HG03520 (cell line): ENCODE results near the gene BRINP2.

ENCODE experiments used
- ATAC-seq: cut with Tn5 transposase; IDR thresholded peaks from one replicate; pipeline ENCODE4 v1.9.1; 2021; ENCODE audit warnings: mild to moderate bottlenecking, moderate library complexity; ENCODE audit not compliant: unreplicated experiment

The BRINP2 gene

GRCh38 chr1:177164380-177165068 is 6.2 kb upstream of the BRINP2 start, which contains the start of gene ASTN1:
Gene ASTN1, minus strand, starts transcription at chr1:177164712. Its CDS starts 36 bp downstream, at chr1:177164676.
- no peak for ATAC-seq

DNA sequence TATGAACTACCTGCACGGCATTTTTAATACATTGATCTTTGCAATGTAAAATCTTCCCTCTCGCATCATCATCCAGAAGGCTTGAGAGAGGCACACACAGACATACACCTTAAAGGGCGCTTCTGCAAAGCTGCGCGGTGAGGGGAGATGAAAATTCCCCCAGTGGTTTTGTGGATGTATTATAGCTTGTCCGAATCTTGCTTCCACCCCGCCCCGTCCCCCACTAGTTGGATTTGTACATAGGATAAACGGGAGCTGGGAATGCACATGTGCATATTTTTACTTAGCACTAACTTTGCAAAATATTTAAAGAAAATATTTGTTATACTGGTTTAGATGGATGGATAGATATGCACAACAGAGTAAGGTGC is 5.7 kb upstream of the BRINP2 start:
- ATAC-seq = no peak

DNA sequence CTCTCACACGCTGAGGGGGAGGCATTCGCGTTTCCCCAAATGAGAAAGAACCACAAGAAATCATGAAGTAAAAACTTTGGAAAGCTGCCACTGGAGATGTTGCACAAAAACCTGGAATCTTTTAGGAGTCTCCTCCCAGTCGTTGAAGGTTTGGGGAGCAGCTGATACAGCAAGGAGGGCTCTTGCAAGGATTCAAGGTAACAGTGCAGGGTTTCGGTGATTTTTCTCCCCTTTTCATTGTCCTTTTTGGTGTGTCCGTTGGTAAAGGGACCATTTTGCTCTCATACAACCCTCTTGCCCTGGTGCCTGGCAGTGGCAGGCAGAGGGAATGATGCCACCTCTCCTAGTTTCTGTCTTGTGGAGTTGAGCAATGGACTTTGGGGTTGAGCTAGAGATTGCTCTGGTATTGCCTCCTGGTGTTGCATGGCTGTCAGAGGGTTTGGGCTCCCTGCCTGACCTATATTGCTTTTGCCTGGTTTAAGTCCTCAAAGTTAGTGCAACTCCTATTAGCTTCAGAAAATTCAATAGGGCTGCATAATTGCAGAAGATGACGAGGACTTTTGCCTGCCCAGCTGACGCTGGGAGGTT is 872 bp downstream of the BRINP2 start:
- ATAC-seq = no peak

DNA sequence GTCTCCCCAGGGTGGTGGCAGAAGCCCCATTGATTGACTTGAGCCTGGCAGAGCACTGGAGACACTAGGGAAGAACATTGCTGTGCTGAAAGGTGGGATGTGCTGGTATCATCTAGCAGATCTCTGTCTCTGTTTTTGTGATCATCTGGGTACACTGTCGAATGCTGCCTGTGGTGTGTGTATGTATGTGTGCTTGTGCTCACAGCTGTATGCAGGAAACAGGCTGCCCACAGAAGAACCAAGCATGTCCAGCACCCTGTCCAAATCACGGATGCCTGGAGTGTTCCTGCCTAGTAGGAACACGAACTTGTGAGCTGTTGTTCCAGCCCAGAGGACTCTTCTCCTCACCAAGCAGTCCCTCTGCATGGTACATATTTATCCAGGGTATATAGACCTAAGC is 1.5 kb downstream of the BRINP2 start:
- no peak for ATAC-seq

GRCh38 chr1:177172866-177173265 is 2.1 kb downstream of the BRINP2 start:
- no peak for ATAC-seq

DNA sequence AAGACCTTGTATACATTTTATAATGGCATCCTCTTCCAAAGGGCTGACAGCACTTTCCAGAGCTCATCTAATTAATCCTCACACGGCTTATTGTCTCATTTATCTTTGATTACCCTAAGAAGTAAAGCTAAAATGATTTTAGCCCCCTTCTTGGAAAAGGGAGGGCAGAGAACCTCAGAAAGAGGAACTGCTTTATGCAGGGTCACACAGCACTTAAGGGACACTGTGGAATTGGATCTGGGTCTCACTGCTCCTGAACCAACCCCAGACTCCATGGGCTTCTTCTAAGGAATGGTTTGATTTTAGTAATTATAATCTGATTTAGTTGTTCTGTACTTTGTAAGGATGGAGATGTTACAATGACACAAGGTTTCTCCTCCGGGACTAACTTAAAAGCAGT is 3.2 kb downstream of the BRINP2 start:
- ATAC-seq = no peak

DNA sequence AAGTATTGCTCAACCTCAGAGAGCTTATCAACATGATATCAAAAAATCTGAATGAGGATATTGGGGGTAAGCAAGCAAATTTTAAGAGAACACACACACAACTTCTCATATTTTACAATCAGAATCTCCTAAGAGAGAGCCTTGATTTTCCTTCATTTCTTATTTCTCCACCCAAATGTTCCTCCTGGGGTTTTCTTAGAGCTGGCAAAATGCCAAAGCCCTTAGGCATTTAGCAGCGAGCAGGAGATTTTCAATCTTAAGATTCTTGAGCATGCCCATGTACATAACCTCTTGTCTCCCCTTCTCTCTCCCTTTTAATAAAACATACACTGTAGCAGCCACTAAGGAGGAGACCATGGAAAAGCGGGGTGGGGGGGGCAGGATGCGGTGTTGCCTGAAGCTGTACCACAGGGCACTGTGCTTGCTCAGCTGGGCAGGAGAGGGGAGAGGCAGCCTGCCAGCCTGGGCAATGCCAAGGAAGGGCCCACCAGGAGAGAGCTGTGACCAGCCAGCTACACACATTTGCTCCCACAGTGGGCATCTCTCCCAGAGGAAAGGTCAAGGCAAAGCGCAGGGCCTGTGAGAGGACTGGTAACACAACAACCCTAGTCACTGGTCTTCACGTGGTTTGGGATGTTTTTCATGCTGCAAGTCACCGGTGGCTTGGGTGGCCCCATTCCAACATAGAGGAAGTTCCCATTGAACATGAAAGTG is 4.3 kb downstream of the BRINP2 start:
- ATAC-seq = no peak

DNA sequence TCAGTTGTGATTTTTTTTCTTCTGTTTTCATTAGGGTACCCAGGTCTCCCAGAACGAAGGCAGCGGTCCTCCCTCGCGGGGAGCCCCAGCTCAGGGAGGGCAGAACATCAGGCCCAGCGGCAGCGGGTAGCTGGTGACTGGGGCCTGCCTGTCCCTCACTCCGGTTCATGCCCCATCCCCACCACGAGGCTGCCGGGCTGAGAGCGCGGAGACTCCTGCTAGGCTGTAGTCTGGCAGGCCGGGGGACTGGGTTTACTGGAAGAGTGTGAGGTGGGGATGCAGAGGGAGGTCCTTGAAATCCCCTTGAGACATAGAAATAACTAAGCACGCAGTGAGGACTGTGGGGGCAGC is 10.5 kb downstream of the BRINP2 start:
- no peak for ATAC-seq

- ATAC-seq = peak; percentile 94
Observed at GRCh38 chr1:177181631-177182291, 11.0 kb downstream of the BRINP2 start.

GRCh38 chr1:177183836-177184235 is 13.1 kb downstream of the BRINP2 start:
- ATAC-seq = no peak

DNA sequence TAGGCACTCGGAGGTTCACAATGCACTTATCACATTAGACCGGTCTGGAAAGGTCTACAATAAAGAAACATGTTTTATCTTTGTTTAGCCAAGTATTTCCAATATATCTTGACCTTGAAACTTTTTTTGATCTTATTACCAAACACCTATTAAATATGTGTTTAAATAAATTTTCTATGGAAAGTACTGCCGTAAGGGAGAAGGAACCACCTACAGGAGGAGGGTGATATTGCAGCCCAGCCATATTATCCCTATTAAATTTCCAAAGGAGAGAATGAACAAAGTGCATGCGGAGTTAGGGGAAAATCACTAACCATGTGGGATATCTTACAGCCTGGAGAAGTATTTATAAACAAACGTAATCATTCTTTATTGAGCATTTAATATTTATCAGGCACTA is 14.5 kb downstream of the BRINP2 start:
- ATAC-seq = no peak

DNA sequence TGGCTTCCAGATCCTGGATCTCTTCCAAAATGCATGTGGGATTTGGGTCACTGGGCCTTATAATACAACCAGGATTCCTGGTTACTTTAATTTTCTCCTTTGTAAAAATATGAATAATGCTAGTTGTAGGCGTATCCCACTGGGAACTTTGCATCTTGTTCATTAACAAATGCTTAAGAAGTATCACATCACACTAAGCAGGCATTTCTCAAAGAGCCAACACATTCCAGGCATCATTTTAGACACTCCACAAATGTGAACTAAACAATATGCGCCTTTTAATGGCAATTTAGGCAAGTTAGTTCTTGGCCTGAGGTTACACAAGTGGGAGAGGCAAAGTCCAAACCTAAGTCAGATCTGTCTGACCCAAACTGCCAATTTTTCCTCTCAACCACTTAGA is 15.9 kb downstream of the BRINP2 start:
- ATAC-seq = no peak

DNA sequence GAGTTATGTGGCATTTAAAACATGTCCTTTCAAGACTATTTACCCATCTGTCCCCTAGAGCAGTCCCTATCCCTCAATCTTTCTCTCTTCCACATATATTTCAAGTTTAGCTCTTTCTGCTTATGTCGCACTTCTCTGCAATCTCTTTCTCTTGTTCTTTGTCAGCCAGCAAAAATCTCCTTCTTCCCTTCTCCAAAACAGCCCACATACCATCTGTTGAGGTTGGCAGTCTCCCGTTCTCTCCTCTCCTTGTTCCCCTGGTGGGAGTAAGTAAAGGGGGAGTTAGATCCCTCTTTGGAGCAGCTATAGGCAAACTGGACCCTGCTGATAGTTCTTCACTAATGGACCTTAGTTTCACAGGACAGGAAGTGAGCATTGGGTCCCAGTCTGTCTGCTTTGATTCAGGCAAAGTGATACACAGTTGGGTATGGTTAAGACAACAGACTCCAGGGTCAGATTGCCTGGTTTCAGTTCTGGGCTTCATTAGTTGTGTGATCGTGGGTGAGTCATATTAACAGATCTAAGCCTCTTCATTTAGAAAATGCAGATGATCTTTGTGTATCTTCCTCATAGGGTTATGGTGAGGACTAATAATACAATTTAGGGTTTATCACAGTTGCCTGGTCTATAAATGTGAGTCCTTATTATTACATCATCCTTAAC is 19.7 kb downstream of the BRINP2 start:
- no peak for ATAC-seq

DNA sequence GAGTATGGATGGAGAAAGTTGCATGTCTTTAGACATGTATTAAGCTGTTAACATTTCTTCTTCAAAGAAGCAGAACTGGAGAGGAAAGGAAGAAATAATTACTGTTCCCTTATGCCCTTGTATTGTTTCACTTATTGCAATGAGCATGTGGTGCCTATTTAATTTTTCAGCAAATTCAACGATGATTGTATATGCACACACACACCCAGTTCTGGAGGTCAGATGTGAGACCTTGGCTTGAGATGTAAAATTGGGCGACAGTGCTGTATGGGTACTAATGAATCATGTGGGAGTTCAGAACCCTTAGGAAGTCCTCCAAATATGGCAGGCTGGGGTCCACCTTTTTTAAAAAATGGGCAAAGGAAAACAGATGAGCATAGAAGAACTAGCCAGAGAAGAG is 27.5 kb downstream of the BRINP2 start:
- ATAC-seq = no peak

DNA sequence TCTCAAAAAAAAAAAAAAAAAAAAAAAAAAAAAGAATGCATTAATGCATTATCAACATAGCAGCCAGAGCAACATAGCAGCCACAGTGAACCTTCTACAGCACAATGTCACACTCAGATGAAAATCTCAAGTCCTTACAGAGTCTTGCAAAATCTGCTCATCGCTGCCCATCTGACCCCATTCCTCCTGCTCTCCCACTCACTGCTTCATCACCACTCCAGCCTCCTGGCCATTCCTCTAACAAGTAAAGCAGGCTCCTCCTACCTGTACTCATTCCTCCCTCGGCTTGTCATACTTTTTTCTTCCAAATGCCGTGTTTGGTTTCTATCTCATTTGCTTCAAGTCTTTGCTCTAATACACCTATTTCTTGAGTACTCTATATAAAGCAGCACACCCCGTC is 29.5 kb downstream of the BRINP2 start:
- no peak for ATAC-seq

DNA sequence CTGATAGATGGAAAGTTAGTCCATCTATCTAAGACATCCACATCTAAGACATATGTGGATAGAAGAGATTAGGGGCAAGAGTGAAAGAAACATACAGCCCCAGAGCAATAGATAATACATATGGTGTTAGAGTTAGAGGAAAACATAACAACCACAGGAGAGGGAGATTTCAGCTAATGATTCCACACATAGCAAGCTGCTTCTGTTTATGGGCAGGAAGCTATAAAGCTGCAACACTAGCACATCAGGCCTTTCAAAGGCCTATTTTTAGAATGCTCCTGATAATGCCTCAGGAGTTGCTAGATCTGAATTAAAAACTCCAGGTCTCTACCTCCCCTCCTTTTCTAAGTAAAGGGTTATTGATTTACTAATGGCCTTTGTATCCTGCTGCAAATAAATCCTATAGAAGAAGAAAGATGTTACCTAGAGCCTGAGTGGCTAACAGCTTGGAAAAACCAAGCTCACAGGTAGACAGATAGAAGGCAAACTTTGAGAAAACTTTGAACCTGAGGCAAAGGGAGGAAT is 36.1 kb downstream of the BRINP2 start:
- ATAC-seq = no peak

- ATAC-seq = no peak
Observed at GRCh38 chr1:177208920-177209319, 38.2 kb downstream of the BRINP2 start.

DNA sequence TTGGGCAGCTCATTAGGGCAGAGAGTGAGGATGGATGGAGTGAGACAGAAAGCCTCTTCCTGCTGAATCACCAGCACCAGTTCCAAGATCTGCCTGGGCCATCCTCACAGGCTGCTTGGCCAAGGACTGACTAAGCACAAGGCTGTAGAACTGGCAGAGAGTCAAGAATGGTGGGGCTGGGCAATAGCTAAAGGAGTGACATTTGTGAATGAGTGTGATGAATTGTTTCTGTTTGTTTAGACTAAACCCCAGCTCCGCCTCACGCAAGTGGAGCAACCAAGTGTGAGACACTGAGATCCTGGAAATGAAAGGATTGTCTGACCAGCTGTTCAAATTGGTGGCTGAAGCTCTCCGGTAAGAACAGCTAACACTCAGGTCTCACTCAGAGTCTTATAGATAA is 38.6 kb downstream of the BRINP2 start:
- ATAC-seq = no peak

DNA sequence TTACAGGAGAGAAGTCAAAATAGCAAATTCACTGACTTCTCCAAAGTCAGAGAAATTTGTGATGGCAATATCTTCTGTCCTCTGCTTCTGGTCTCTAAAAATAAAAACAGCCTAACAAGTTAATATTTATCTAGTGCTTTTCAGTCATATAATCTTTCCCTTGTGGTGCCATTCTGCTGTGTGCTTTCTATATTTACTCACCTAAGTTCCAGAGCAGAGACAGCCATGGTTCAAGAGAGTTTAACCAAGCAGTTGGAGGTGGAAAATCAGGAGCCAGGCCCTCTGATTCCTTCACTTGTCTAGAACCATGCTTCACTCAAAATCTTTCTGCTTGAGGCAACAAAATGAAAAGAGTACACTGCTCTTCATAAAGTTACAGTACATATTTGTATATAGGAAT is 39.3 kb downstream of the BRINP2 start:
- no peak for ATAC-seq

GRCh38 chr1:177211231-177211630 is 40.5 kb downstream of the BRINP2 start:
- no peak for ATAC-seq

DNA sequence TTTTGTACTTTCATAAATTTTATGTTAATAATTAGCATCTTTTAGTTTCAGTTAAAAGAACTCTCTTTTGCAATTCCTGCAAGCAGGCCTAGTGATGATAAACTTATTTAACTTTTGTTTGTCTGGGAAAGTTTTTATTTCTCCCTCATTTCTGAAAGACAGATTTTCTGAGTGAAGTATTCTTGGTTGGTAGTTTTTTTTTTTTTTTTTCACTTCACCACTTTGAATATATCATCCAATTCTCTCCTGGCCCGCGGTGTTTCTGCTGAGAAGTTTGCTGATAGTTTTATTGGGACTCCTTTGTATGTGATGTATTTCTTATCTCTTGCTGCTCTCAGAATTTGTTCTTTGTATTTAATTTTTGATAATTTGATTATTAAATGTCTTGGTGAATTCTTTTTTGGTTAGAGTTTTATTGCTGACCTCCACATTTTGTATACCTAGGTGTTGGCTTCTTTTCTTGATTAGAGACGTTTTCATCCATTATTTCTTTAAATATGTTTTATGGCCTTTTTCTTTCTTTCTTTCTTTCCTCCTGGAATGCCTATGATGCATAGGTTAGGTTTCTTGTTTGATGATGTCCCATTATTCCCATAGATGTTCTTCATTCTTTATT is 45.9 kb downstream of the BRINP2 start:
- ATAC-seq = no peak
